ENCODE measurements around the gene CCDC91. TPM values are rescaled to one million over a fixed set of nuclear protein-coding genes. Genes with fewer than 3 reads are reported as not detected.

Gene CCDC91
- total RNA-seq, 4 donors from 2014 or later: 19.0 to 38.1 (median 23.1) TPM

DNA sequence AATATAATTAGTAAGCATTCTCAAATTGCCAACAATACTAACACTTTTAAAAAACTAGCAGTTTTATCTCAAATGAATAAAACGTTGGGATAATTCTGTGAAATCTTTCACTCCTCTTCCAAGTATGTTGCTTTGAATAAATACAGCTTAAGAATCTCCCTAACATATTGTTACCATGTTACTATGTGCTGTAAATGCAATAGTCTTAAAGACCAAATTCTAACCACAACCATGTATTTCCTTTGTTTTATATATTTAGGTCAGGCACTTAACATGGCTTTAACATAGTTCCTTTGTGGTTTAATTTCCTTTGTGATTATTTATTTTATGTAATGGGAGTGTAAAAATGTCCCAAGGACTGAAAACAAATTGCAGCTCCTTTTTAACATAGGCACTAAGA is 33.9 kb upstream of the CCDC91 start:
- Histone ChIP-seq H3K9me3 (no peaks in the 10 kb centered on the region), H3K4me1 (no peaks in the 10 kb centered on the region), H3K4me3 (no peak overlapping the region), H3K27ac (no peak overlapping the region), H3K27me3 (no peaks in the 10 kb centered on the region), H3K36me3 (no peaks in the 10 kb centered on the region)
- WGBS: 72% methylated on average over 1 of the region's 1 CpG
- no peak for TF ChIP-seq POLR2AphosphoS5 (IDR thresholded peaks at IDR 0.05)
- no peak for TF ChIP-seq CTCF (IDR thresholded peaks at IDR 0.05)
- TF ChIP-seq POLR2A (IDR thresholded peaks at IDR 0.05): no peak
- no peak for TF ChIP-seq EP300 (IDR thresholded peaks at IDR 0.05)
- DNase-seq (ENCODE audit: low spot score in 2 of 2): no peak

DNA sequence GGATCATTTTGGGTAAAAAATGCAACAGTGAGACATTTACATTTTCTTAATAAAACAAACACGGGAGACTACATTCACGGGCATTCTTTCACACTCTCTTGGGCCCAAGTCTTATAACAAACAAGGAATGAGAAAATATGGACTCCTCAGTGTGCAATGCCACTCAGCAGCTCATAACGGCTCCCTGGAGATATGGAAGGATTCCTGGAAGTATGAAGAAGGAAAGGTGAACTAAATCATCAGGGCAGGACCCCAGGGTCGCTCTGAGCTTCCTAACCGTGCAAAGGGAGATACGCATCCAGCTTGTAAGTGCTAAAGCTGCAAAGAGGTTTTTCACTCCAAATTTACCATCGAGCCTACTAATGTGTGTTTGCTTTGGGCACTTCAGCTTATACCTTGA is 33.5 kb upstream of the CCDC91 start:
- Histone ChIP-seq H3K9me3 (no peaks in the 10 kb centered on the region), H3K27me3 (no peaks in the 10 kb centered on the region), H3K36me3 (no peaks in the 10 kb centered on the region), H3K4me3 (no peak overlapping the region), H3K4me1 (no peaks in the 10 kb centered on the region), H3K27ac (no peak overlapping the region)
- TF ChIP-seq POLR2A (IDR thresholded peaks at IDR 0.05): no peak
- no peak for TF ChIP-seq EP300 (IDR thresholded peaks at IDR 0.05)
- TF ChIP-seq POLR2AphosphoS5 (IDR thresholded peaks at IDR 0.05): no peak
- no peak for TF ChIP-seq CTCF (IDR thresholded peaks at IDR 0.05)
- no peak for DNase-seq (ENCODE audit: low spot score in 2 of 2)
- 88% methylated on average over 7 of the region's 7 CpGs for WGBS

DNA sequence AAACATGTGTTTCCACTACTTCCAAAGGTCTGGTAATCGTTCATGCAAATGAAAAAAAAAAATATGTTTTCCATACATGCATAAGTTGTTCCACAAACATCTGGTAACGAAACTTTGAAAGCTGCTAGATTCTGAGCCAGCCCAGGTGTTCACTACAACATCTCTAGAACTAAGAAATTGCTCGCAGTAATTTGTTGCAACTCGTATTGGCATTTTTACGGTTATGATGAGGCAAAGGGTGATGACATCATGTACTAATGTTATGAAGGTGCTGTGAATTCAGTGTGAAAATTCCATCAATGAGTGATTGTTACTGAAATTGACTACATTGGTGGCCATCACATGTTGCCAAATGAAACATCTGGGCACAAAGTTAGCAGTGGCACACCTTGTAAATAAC is 31.9 kb upstream of the CCDC91 start:
- no peaks in the 10 kb centered on the region for H3K9me3 ChIP-seq
- H3K4me1 ChIP-seq: no peaks in the 10 kb centered on the region
- no peaks in the 10 kb centered on the region for H3K27me3 ChIP-seq
- WGBS: 46% methylated on average over 5 of the region's 5 CpGs
- H3K36me3 ChIP-seq: no peaks in the 10 kb centered on the region
- H3K27ac ChIP-seq: no peak overlapping the region
- no peak for DNase-seq (ENCODE audit: low spot score in 2 of 2)
- TF ChIP-seq CTCF (IDR thresholded peaks at IDR 0.05) (no peak), POLR2A (IDR thresholded peaks at IDR 0.05) (no peak), POLR2AphosphoS5 (IDR thresholded peaks at IDR 0.05) (no peak), EP300 (IDR thresholded peaks at IDR 0.05) (no peak)
- H3K4me3 ChIP-seq: no peak overlapping the region

- 96% methylated on average over 1 of the region's 1 CpG for WGBS
- H3K27me3 ChIP-seq: no peaks in the 10 kb centered on the region
Measured at GRCh38 chr12:28159688-28160087, 30.6 kb upstream of the CCDC91 start.

GRCh38 chr12:28161697-28162096 is 28.6 kb upstream of the CCDC91 start:
- H3K9me3 ChIP-seq: no peaks in the 10 kb centered on the region
- no peak overlapping the region for H3K27ac ChIP-seq
- no peaks in the 10 kb centered on the region for H3K36me3 ChIP-seq
- no peak for TF ChIP-seq POLR2AphosphoS5 (IDR thresholded peaks at IDR 0.05)
- no peak for TF ChIP-seq EP300 (IDR thresholded peaks at IDR 0.05)
- TF ChIP-seq POLR2A (IDR thresholded peaks at IDR 0.05): no peak
- TF ChIP-seq CTCF (IDR thresholded peaks at IDR 0.05): no peak
- no peaks in the 10 kb centered on the region for H3K27me3 ChIP-seq
- DNase-seq (ENCODE audit: low spot score in 2 of 2): no peak
- H3K4me1 ChIP-seq: no peaks in the 10 kb centered on the region
- no peak overlapping the region for H3K4me3 ChIP-seq
- WGBS: 92% methylated on average over 5 of the region's 5 CpGs

More at GRCh38 chr12:28159688-28160087, 30.6 kb upstream of the CCDC91 start:
- Histone ChIP-seq H3K4me1 (no peaks in the 10 kb centered on the region), H3K9me3 (no peaks in the 10 kb centered on the region), H3K27ac (no peak overlapping the region), H3K36me3 (no peaks in the 10 kb centered on the region), H3K4me3 (no peak overlapping the region)
- DNase-seq (ENCODE audit: low spot score in 2 of 2): no peak
- TF ChIP-seq POLR2AphosphoS5 (IDR thresholded peaks at IDR 0.05) (no peak), POLR2A (IDR thresholded peaks at IDR 0.05) (no peak), CTCF (IDR thresholded peaks at IDR 0.05) (no peak), EP300 (IDR thresholded peaks at IDR 0.05) (no peak)

Data from suprapubic skin (tissue), 4 donors.